NCI-H748 (cell line): ENCODE data around the gene DUS3L.
"Not testable (repeated sequence)": the region's sequence is repeated elsewhere in the genome, so short reads cannot be mapped to it uniquely, and the experiment has no call there.

ENCODE experiments used
- DNase-seq: peaks from one replicate; lab custom pipeline; 2025; ENCODE audit not compliant: unreplicated experiment; lab: John Stamatoyannopoulos, UW

Gene DUS3L

GRCh38 chr19:5775668-5776309 is 15.2 kb downstream of the DUS3L start:
- no peak for DNase-seq

- no peak for DNase-seq
These were observed 16.0 kb downstream of the DUS3L start for GRCh38 chr19:5774921-5775320.

GRCh38 chr19:5773276-5773675 is 17.7 kb downstream of the DUS3L start:
- no peak for DNase-seq

GRCh38 chr19:5772416-5772815 is 18.5 kb downstream of the DUS3L start:
- DNase-seq: no peak

GRCh38 chr19:5767949-5768348 is 23.0 kb downstream of the DUS3L start:
- no peak for DNase-seq

- DNase-seq: no peak
These were observed 25.7 kb downstream of the DUS3L start for GRCh38 chr19:5765220-5765619.

- DNase-seq: no peak
These were observed 28.2 kb downstream of the DUS3L start for GRCh38 chr19:5762608-5763217.

- no peak for DNase-seq
These were observed 37.2 kb downstream of the DUS3L start for GRCh38 chr19:5753743-5754142.

GRCh38 chr19:5751709-5752108 is 39.3 kb downstream of the DUS3L start:
- no peak for DNase-seq

- DNase-seq: no peak
These were observed 41.5 kb downstream of the DUS3L start for GRCh38 chr19:5749505-5749904.

- DNase-seq: peak; percentile 39
These were observed 42.0 kb downstream of the DUS3L start for GRCh38 chr19:5748920-5749319.

- not testable (repeated sequence) for DNase-seq
These were observed 46.0 kb downstream of the DUS3L start for GRCh38 chr19:5744999-5745398.

- no peak for DNase-seq
These were observed 47.3 kb downstream of the DUS3L start for GRCh38 chr19:5743630-5744029.

GRCh38 chr19:5742051-5742450 is 48.9 kb downstream of the DUS3L start:
- DNase-seq: no peak

GRCh38 chr19:5738423-5738822 is 52.5 kb downstream of the DUS3L start:
- DNase-seq: no peak
